ENCODE measurements around the gene SLC16A8. TPM values are rescaled to one million over a fixed set of nuclear protein-coding genes. Genes with fewer than 3 reads are reported as not detected.

SLC16A8 gene
- total and polyA plus RNA-seq, 2 of the 13 experiments (the other 11 are each of a cell fraction or from before 2014, with no cell fraction given): not detected

GRCh38 chr22:38032681-38033521 is 51.1 kb downstream of the SLC16A8 start (continued):
- TF ChIP-seq ZHX2 (IDR thresholded peaks at IDR 0.05; ENCODE audit: low read depth) (peak; percentile 68), ZHX2 (CRISPR knock-in tag; IDR thresholded peaks at IDR 0.05; ENCODE audit: borderline replicate concordance) (no peak), ATF2 (CRISPR knock-in tag; IDR thresholded peaks at IDR 0.05) (peak; percentile 81), CEBPB (IDR thresholded peaks at IDR 0.05; ENCODE audit: borderline replicate concordance, low read depth, low read length) (peak; percentile 89), TBL1XR1 (IDR thresholded peaks at IDR 0.05; ENCODE audit: borderline replicate concordance, low read length, partially characterized antibody) (no peak), ZNF343 (CRISPR knock-in tag; IDR thresholded peaks at IDR 0.05) (no peak), MED1 (CRISPR knock-in tag; IDR thresholded peaks at IDR 0.05) (0 out of 2 replicates have a peak, but pooled peaks have one; percentile 27), NFE2L1 (CRISPR knock-in tag; IDR thresholded peaks at IDR 0.05; ENCODE audit: borderline replicate concordance) (no peak), NR2F6 (IDR thresholded peaks at IDR 0.05) (peak; percentile 94), NR2F6 (CRISPR knock-in tag; IDR thresholded peaks at IDR 0.05) (peak; percentile 99), REPIN1 (CRISPR knock-in tag; IDR thresholded peaks at IDR 0.05; ENCODE audit: borderline replicate concordance, low read depth) (no peak), IRF2 (CRISPR knock-in tag; IDR thresholded peaks at IDR 0.05) (0 out of 2 replicates have a peak, but pooled peaks have one; percentile 42), HOXA9 (CRISPR knock-in tag; IDR thresholded peaks at IDR 0.05; ENCODE audit: borderline replicate concordance) (no peak)
